NT2/D1 (cell line): ENCODE results near the gene SLC22A12.

ENCODE experiments used
- SUZ12 ChIP-seq: IDR thresholded peaks from 2 replicates; pipeline ENCODE4 v1.6.1; 2011; ENCODE audit not compliant: insufficient read length, insufficient read depth; ENCODE audit errors: extremely low read depth
- YY1 ChIP-seq: IDR thresholded peaks from 2 replicates; pipeline ENCODE4 v1.6.1; 2011; ENCODE audit not compliant: insufficient read length, insufficient read depth
- ZNF274 ChIP-seq: IDR thresholded peaks from 2 replicates; pipeline ENCODE4 v1.6.1; 2011; ENCODE audit warnings: mild to moderate bottlenecking, low read depth, low read length

DNA sequence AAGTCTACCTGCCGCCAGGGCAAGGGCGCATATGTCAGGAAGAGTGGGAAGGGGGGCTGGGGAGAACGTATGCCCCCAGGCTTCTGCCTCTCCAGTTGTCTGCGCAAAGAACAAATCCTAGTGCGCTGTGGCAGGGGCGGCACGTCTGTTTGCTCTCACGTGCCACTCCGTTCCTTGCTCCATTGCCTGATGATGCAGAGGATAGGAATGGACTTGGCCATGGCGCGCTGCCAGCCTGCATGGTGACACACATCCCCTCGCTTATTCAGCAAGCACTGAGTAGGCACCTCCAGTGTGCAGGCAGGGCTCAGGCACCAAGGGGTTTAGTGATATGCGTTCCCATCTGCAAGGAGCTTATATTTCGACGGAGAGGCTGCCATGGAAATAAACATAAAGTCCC is 45.4 kb upstream of the SLC22A12 start:
- TF ChIP-seq ZNF274 (no peak), YY1 (no peak), SUZ12 (no peak)
